Choroid plexus epithelial cell (primary cell): Measurements from ENCODE around the gene ZNF273.
"Not testable (repeated sequence)": the region's sequence is repeated elsewhere in the genome, so short reads cannot be mapped to it uniquely, and the experiment has no call there.

Experiments
- DNase-seq: peaks from one replicate; pipeline ENCODE4 v3.0.0-alpha.2; 2010; ENCODE audit warnings: low read depth
- H3K4me3 ChIP-seq: 2 replicates; pipeline ENCODE4 v1.5.1; 2011; ENCODE audit warnings: low read depth, mild to moderate bottlenecking, control low read depth, low read length, moderate library complexity
- TF ChIP-seq, protein P1 (sequence below): conservative IDR thresholded peaks from 2 replicates; pipeline ENCODE4 v1.5.1; 2011; ENCODE audit warnings: low read depth, mild to moderate bottlenecking, control low read depth, inconsistent platforms, low read length, moderate library complexity

Gene ZNF273

DNA sequence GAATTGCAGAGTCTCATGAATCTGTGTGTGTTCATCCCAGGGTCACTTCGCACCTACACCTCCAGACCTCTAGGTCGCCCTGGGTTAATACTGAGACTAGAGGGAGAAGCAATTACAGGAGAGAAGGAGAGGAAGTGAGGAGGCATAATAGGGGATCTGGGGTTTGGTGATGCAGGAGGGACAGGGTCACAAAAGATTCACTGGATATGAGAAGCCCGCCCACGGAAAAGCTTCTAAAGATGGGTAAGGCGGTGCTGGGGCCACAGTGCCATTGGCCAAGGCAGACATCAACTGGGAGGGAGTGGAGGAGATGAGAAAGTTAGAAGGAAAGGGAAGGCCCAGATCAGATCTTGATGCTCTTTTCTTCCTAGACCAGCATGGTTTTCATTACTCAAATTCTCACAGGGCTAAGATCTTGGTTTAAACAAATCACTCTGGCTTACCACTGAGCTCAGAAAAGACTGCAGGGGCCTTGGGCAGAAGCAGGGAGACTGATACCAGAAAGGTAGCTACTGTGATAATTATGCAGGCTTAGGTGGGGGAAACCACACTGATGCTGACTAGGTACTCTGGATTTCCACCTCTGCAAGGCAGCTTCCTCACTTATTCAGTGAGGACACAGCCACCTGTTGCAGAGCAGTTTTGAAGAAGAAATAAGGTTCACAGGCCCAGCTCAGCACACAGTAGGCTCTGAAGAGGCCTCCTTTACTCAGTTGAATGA is 17.4 kb upstream of the ZNF273 start:
- no peak overlapping the region for H3K4me3 ChIP-seq
- TF ChIP-seq, protein P1, sequence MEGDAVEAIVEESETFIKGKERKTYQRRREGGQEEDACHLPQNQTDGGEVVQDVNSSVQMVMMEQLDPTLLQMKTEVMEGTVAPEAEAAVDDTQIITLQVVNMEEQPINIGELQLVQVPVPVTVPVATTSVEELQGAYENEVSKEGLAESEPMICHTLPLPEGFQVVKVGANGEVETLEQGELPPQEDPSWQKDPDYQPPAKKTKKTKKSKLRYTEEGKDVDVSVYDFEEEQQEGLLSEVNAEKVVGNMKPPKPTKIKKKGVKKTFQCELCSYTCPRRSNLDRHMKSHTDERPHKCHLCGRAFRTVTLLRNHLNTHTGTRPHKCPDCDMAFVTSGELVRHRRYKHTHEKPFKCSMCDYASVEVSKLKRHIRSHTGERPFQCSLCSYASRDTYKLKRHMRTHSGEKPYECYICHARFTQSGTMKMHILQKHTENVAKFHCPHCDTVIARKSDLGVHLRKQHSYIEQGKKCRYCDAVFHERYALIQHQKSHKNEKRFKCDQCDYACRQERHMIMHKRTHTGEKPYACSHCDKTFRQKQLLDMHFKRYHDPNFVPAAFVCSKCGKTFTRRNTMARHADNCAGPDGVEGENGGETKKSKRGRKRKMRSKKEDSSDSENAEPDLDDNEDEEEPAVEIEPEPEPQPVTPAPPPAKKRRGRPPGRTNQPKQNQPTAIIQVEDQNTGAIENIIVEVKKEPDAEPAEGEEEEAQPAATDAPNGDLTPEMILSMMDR, result no peak
- no peak for DNase-seq

DNA sequence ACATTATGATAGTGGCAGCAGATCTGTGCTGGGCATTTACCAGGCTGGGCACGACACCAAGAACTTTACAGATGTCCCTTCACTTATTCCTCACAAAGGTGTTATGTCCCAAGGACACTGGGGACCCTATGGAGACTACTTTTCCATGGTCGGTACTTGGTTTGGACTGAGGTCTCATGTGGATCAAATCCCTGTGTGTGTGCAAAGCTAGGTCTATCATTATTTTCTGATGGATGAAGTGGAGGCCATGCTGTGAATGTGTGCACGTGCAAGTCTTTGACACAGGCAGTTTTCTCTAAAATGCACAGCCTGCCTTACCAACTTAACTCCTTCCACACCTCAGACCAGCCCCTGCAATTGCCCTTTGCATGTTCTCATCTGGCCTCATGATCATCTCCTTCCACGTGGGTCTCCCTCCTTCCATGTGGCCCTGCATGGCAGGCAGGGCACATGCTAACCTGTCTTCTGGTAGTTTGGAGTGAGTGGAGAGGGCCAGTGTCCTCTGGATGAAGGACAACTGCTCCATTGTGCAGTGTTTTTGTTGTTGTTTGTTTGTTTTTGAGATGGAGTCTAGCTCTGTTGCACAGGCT is 16.0 kb upstream of the ZNF273 start:
- H3K4me3 ChIP-seq, result no peak overlapping the region
- DNase-seq, result no peak
- TF ChIP-seq, protein P1, result no peak

DNA sequence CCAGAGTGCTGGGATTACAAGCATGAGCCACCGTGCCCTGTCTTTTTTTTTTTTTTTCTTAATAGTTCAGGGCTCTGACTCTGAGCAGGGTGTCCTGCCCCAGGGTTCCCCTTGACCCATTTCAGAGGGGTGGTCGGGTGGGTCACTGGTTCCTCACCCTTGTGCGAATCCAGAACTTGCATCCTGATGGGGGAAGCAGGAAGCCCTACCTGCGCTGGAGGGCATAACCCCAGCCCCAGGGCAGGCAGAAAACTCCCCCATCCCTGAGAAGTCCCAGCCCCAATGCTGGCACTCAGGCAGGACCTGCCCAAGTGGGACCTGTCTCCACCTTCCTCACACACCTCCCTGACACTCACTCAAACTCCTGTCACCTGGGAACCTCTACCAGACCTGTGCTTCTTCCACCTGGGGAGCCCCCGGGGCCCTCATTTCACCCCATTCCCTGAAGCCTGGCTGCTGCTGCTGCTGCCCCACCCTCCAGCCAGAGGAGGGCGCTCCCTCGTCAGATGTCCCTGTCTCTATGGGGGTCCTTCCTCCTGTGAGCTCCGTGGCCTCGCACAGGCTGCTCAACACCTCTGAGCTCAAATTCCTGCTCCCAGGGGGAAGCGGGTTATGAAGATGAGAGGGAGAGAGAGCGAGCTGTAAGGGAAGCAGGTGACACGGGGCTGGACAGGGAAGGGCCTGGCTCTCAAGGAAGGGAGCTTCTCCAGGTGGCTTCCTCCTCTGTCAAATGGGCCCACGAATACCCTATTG is 15.1 kb upstream of the ZNF273 start:
- no peak overlapping the region for H3K4me3 ChIP-seq
- peak; percentile 24 for DNase-seq
- TF ChIP-seq, protein P1, result peak; percentile 60

GRCh38 chr7:64888561-64888900 is 14.5 kb upstream of the ZNF273 start:
- peak overlapping the region; percentile 46 for H3K4me3 ChIP-seq
- DNase-seq, result peak; percentile 27
- TF ChIP-seq, protein P1, result no peak

DNA sequence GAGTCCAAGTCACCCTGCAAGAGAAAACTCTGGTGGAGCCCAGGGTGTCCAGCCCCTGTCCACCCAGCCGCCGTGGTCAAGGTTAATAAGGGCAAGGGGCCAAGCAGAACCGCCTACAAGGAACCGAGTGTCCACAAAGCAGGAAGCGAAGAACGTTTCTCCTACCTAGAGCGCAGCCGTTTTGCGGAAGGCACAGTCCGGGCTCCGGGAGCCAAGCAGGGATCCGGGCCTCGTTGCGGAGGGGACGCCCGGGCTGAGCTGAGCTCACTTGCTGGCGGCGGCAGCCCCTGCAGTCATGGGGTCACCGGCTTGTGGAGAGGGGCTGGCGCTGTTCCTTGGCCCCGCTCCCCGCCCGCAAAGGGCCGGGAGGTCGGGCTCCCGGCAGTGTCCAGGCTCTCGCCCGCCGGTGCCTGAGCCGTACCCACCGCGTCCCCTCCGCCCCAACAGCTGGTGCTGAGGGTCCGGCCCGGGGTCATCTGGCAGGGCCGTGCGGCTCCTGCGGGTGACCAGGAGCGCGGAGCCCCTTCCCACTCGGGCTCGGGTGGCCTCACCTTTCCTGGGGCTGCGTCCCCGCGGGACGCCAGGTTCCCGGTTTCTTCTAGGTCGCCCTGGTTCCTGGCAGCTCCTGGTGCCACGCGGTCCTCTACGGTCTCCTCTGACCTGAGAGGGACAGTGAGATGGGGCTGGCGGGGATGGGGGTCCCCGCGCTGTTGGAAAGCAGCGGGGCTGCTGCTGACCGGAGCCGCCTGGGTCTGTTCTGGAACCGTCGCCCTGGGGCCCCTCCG is 14.0 kb upstream of the ZNF273 start:
- peak overlapping the region; percentile 46 for H3K4me3 ChIP-seq
- no peak for DNase-seq
- TF ChIP-seq, protein P1, result no peak

GRCh38 chr7:64889686-64890162 is 13.3 kb upstream of the ZNF273 start:
- TF ChIP-seq, protein P1, result no peak
- DNase-seq, result no peak
- H3K4me3 ChIP-seq, result no peak overlapping the region

- not testable (repeated sequence) for H3K4me3 ChIP-seq, DNase-seq
Observed at GRCh38 chr7:64890273-64890672, 12.8 kb upstream of the ZNF273 start.
